HG03196 (cell line): ENCODE data around the gene NYNRIN.

Experiments
- ATAC-seq: cut with Tn5 transposase; IDR thresholded peaks from one replicate; pipeline ENCODE4 v1.9.1; 2021; ENCODE audit not compliant: unreplicated experiment

The NYNRIN gene

GRCh38 chr14:24414077-24414476, 15.3 kb downstream of the NYNRIN start:
- no peak for ATAC-seq

- no peak for ATAC-seq
Measured at GRCh38 chr14:24414732-24415420, 16.1 kb downstream of the NYNRIN start.

GRCh38 chr14:24415421-24416253, 16.8 kb downstream of the NYNRIN start:
- no peak for ATAC-seq

- ATAC-seq: no peak
Measured at GRCh38 chr14:24416254-24416931, 17.6 kb downstream of the NYNRIN start.

- no peak for ATAC-seq
Measured at GRCh38 chr14:24416932-24417619, 18.3 kb downstream of the NYNRIN start.

- ATAC-seq: no peak
Measured at GRCh38 chr14:24417832-24418491, 19.2 kb downstream of the NYNRIN start.

- ATAC-seq: no peak
Measured at GRCh38 chr14:24418492-24418873, 19.7 kb downstream of the NYNRIN start.

GRCh38 chr14:24422261-24422660, 23.5 kb downstream of the NYNRIN start:
- no peak for ATAC-seq

- no peak for ATAC-seq
Measured at GRCh38 chr14:24422694-24423601, 24.1 kb downstream of the NYNRIN start.

- no peak for ATAC-seq
Measured at GRCh38 chr14:24425704-24426103, 26.9 kb downstream of the NYNRIN start.

GRCh38 chr14:24426150-24426911, 27.5 kb downstream of the NYNRIN start:
- no peak for ATAC-seq

- no peak for ATAC-seq
Measured at GRCh38 chr14:24426912-24427536, 28.2 kb downstream of the NYNRIN start.

GRCh38 chr14:24427537-24428508, 29.0 kb downstream of the NYNRIN start:
- no peak for ATAC-seq

GRCh38 chr14:24428628-24429394, 30.0 kb downstream of the NYNRIN start:
- no peak for ATAC-seq

- peak; percentile 82 for ATAC-seq
Measured at GRCh38 chr14:24429395-24430142, 30.8 kb downstream of the NYNRIN start, which contains the start of the genes CBLN3 and KHNYN. TSS of gene CBLN3 (minus strand) at chr14:24429668. CDS start at chr14:24429054, 614 bp downstream. TSS of gene KHNYN (plus strand) at chr14:24429954. CDS start at chr14:24430731, 777 bp downstream.
